Measurements from ENCODE around the gene NCOA1. TPM values are rescaled to one million over a fixed set of nuclear protein-coding genes. Genes with fewer than 3 reads are reported as not detected.
"Not testable (repeated sequence)": the region's sequence is repeated elsewhere in the genome, so short reads cannot be mapped to it uniquely, and the experiment has no call there.

NCOA1 gene
- total and polyA plus RNA-seq, 3 donors from 2014 or later = 52.3 to 124 (median 109) TPM

- H3K27ac ChIP-seq = no peak overlapping the region
- H3K4me3 ChIP-seq = no peak overlapping the region
- H3K9me3 ChIP-seq = no peaks in the 10 kb centered on the region
- WGBS, 2 donors = 90 to 92% methylated on average over 7 of the region's 7 CpGs
- no peaks in the 10 kb centered on the region for H3K27me3 ChIP-seq
- no peak for DNase-seq
- intact Hi-C loops (cut with DNase I; ENCODE audit: low total_unique reads) = no loop called here
- no peak for TF ChIP-seq POLR2A (IDR thresholded peaks at IDR 0.05)
- TF ChIP-seq CTCF (IDR thresholded peaks at IDR 0.05) = no peak
- H3K4me1 ChIP-seq = no peaks in the 10 kb centered on the region
- H3K36me3 ChIP-seq (ENCODE audit: low read depth, missing control alignments) = no peaks in the 10 kb centered on the region
Observed at GRCh38 chr2:24466871-24467870, 23.9 kb upstream of the NCOA1 start.

GRCh38 chr2:24468453-24468852 lies 22.6 kb upstream of the NCOA1 start:
- DNase-seq; H3K27ac ChIP-seq; intact Hi-C loops (cut with DNase I; ENCODE audit: low total_unique reads); H3K9me3 ChIP-seq; H3K4me3 ChIP-seq; H3K27me3 ChIP-seq; H3K4me1 ChIP-seq; H3K36me3 ChIP-seq (ENCODE audit: low read depth, missing control alignments): not testable (repeated sequence)
- WGBS, 2 donors = 80 to 91% methylated on average over 1 of the region's 1 CpG

GRCh38 chr2:24469148-24469650 lies 21.9 kb upstream of the NCOA1 start:
- Histone ChIP-seq H3K9me3 (no peaks in the 10 kb centered on the region), H3K27ac (no peak overlapping the region), H3K27me3 (no peaks in the 10 kb centered on the region), H3K4me1 (no peaks in the 10 kb centered on the region), H3K36me3 (ENCODE audit: low read depth, missing control alignments) (no peaks in the 10 kb centered on the region), H3K4me3 (no peak overlapping the region)
- WGBS, 2 donors = 88 to 90% methylated on average over 2 of the region's 2 CpGs
- intact Hi-C loops (cut with DNase I; ENCODE audit: low total_unique reads) = no loop called here
- no peak for DNase-seq
- TF ChIP-seq POLR2A (IDR thresholded peaks at IDR 0.05) = no peak
- no peak for TF ChIP-seq CTCF (IDR thresholded peaks at IDR 0.05)

- no peaks in the 10 kb centered on the region for H3K36me3 ChIP-seq (ENCODE audit: low read depth, missing control alignments)
- intact Hi-C loops (cut with DNase I; ENCODE audit: low total_unique reads) = no loop called here
- H3K27ac ChIP-seq = no peak overlapping the region
- H3K4me3 ChIP-seq = no peak overlapping the region
- no peaks in the 10 kb centered on the region for H3K27me3 ChIP-seq
- no peaks in the 10 kb centered on the region for H3K9me3 ChIP-seq
- DNase-seq = no peak
- H3K4me1 ChIP-seq = no peaks in the 10 kb centered on the region
- TF ChIP-seq POLR2A (IDR thresholded peaks at IDR 0.05) = no peak
- no peak for TF ChIP-seq CTCF (IDR thresholded peaks at IDR 0.05)
- WGBS, 2 donors = 71 to 86% methylated on average over 5 of the region's 5 CpGs
Observed at GRCh38 chr2:24471662-24472061, 19.4 kb upstream of the NCOA1 start.

- Histone ChIP-seq H3K4me1 (no peaks in the 10 kb centered on the region), H3K27ac (no peak overlapping the region), H3K9me3 (no peaks in the 10 kb centered on the region), H3K4me3 (no peak overlapping the region), H3K27me3 (no peaks in the 10 kb centered on the region), H3K36me3 (ENCODE audit: low read depth, missing control alignments) (no peaks in the 10 kb centered on the region)
- TF ChIP-seq POLR2A (IDR thresholded peaks at IDR 0.05) (no peak), CTCF (IDR thresholded peaks at IDR 0.05) (no peak)
- WGBS, 2 donors = 86 to 100% methylated on average over 1 of the region's 1 CpG
- intact Hi-C loops (cut with DNase I; ENCODE audit: low total_unique reads) = no loop called here
- DNase-seq = no peak
Observed at GRCh38 chr2:24472416-24472815, 18.6 kb upstream of the NCOA1 start.

Measured in testis (tissue), 3 donors.